Mesenteric fat pad (tissue), 1 donor: ENCODE data around the gene LINC00237. TPM values are rescaled to one million over a fixed set of nuclear protein-coding genes. Genes with fewer than 3 reads are reported as not detected.

ENCODE experiments used
- DNase-seq: peaks from one replicate; pipeline ENCODE4 v3.0.0-alpha.2; 2020; ENCODE audit warnings: low spot score
- long read RNA-seq: library from polyadenylated mRNA; unstranded; transcript quantifications from one replicate; pipeline ENCODE4 v2.0.0, GENCODE V29; 2020
- total RNA-seq: library from RNA; stranded (reverse); fragmentation: NEBNext Ultra II Directional; extraction: Animal tissue kit (Norgen Biotek cat#: 25700); gene quantifications from one replicate; pipeline ENCODE4 v1.2.1, GENCODE V29; 2021
- donor health status: DM: yes; HTN: yes; CAD: no.

LINC00237 gene
- total RNA-seq: not detected
- long read RNA-seq: 0 reads

- no peak for DNase-seq
These were observed at the start of gene LINC00237 for GRCh38 chr20:21106171-21107017. Gene LINC00237 (minus strand): TSS chr20:21106358.

- DNase-seq: no peak
These were observed 49.1 kb upstream of the LINC00237 start for GRCh38 chr20:21155268-21155667.

- no peak for DNase-seq
These were observed 48.5 kb upstream of the LINC00237 start for GRCh38 chr20:21154692-21155091.

- DNase-seq: no peak
These were observed 45.6 kb upstream of the LINC00237 start for GRCh38 chr20:21151791-21152190.

- no peak for DNase-seq
These were observed 43.2 kb upstream of the LINC00237 start for GRCh38 chr20:21149344-21149743.

- DNase-seq: no peak
These were observed 41.4 kb upstream of the LINC00237 start for GRCh38 chr20:21147593-21147992.

GRCh38 chr20:21146215-21146614 is 40.1 kb upstream of the LINC00237 start:
- no peak for DNase-seq

- no peak for DNase-seq
These were observed 39.3 kb upstream of the LINC00237 start for GRCh38 chr20:21145424-21145823.

- no peak for DNase-seq
These were observed 37.2 kb upstream of the LINC00237 start for GRCh38 chr20:21143194-21143890.

- no peak for DNase-seq
These were observed 35.7 kb upstream of the LINC00237 start for GRCh38 chr20:21141825-21142224.

- DNase-seq: no peak
These were observed 33.9 kb upstream of the LINC00237 start for GRCh38 chr20:21139881-21140566.

GRCh38 chr20:21137078-21137477 is 30.9 kb upstream of the LINC00237 start:
- DNase-seq: no peak

- no peak for DNase-seq
These were observed 30.0 kb upstream of the LINC00237 start for GRCh38 chr20:21136015-21136732.

GRCh38 chr20:21134883-21135493 is 28.8 kb upstream of the LINC00237 start:
- DNase-seq: no peak

GRCh38 chr20:21133917-21134622 is 27.9 kb upstream of the LINC00237 start:
- no peak for DNase-seq

- DNase-seq: no peak
These were observed 27.2 kb upstream of the LINC00237 start for GRCh38 chr20:21133404-21133803.

- DNase-seq: no peak
These were observed 23.7 kb upstream of the LINC00237 start for GRCh38 chr20:21129861-21130260.

GRCh38 chr20:21127201-21127981 is 21.2 kb upstream of the LINC00237 start:
- DNase-seq: no peak

- no peak for DNase-seq
These were observed 20.4 kb upstream of the LINC00237 start for GRCh38 chr20:21126581-21126870.
